NK-92 (cell line): ENCODE results near the gene FSTL3.
"Not testable (repeated sequence)": the region's sequence is repeated elsewhere in the genome, so short reads cannot be mapped to it uniquely, and the experiment has no call there.

ENCODE experiments used
- DNase-seq: peaks from one replicate; lab custom pipeline; 2025; ENCODE audit not compliant: unreplicated experiment; lab: John Stamatoyannopoulos, UW

The FSTL3 gene

GRCh38 chr19:681029-682019 lies 5.1 kb downstream of the FSTL3 start:
- DNase-seq: no peak

GRCh38 chr19:682678-683320 lies 6.6 kb downstream of the FSTL3 start:
- DNase-seq: no peak

- DNase-seq: no peak
These were observed 9.3 kb downstream of the FSTL3 start for GRCh38 chr19:685454-685931.

DNA sequence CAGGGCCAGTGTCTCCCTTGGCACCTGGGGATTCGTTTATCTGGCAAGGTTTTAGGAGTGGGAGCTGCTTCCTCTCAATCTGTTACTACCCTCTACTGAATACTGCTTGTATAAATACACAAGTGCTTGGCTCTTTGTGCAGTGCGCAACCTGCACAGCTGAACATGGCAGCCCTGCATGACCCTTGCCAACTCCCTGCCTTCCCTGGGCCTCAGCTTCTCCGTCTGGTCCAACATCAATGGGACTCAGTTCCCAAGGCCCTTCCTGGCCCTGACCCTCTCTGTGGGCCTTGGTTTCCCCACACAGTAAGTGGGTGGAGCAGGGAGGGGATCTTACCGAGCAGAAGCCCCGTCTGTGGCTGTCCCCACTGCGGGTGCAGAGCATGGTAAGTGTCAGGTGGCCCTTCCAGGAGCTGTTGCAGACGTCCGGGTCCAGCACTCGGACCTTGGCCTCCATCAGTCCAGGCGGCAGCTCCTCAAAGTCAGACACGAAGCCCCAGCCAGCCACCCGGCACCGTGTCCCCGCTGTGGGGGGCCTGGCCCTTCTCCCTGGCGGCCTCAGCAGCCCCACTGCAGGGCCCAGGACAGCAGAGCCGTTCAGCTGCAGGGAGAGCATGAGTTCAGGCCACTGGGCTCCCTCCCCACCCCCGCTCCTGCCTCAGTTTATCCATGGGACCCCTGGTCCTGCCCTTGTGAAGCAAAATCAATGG lies 10.6 kb downstream of the FSTL3 start:
- DNase-seq: no peak

DNA sequence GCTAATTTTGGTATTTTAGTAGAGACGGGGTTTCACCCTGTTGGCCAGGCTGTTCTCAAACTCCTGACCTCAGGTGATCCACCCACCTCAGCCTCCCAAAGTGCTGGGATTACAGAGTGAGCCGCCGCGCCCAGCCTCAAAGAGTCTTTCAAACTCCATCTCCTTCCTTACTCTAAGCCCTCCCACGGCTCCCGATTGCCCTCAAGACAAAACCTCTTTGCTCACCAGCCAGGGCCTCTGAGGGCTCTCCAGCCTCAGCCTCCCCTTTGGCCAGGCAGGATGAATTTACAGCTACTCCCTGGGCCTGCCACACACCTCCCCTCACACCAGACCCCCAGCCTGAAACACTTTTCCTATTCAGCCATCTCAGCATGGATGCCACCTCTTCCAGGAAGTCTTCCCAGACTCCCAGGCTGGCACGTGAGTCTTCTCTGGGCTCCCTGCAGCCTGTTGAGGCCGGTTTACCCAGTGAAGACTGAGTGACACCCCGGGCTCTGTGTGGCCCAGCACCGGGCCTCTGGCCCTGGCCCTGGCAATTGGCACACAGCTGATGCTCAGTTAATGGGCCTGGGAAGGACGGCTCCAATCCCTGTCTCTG lies 11.5 kb downstream of the FSTL3 start:
- no peak for DNase-seq

DNA sequence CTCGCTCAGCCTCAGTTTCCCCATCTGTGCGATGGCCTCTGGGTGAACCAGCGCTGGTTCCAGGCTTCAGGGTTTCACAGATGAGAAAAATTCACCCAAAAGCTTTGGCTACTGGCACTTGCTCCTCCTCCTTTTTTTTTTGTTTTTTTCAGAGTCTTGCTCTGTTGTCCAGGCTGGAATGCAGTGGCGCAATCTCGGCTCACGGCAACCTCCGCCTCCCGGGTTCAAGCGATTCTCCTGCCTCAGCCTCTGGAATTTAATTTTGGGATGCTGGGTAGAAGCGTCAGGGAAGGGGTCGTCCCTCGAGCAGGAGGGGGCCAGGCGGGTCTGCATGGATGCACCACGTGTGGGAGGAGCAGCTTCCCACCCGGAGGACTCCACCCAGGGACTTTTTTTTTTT lies 12.0 kb downstream of the FSTL3 start:
- DNase-seq: no peak

GRCh38 chr19:688992-689391 lies 12.8 kb downstream of the FSTL3 start:
- DNase-seq: no peak

DNA sequence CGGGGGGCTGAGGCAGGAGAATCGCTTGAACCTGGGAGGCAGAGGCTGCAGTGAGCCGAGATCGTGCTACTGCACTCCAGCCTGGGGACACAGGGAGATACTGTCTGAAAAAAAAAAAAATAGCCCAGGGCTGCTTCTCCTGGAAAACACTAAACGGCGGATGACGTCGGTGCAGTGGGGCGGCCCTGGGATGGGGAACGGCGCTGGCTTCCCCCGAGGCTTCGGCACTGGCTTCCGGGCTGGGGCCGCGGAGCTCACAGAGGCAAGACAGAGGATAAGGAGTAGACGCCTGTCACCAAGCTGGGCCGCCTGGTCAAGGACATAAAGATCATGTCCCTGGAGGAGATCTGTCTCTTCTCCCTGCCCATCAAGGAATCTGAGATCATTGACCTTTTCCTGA lies 14.0 kb downstream of the FSTL3 start:
- DNase-seq: no peak

- no peak for DNase-seq
These were observed 18.5 kb downstream of the FSTL3 start for GRCh38 chr19:694481-695351.

DNA sequence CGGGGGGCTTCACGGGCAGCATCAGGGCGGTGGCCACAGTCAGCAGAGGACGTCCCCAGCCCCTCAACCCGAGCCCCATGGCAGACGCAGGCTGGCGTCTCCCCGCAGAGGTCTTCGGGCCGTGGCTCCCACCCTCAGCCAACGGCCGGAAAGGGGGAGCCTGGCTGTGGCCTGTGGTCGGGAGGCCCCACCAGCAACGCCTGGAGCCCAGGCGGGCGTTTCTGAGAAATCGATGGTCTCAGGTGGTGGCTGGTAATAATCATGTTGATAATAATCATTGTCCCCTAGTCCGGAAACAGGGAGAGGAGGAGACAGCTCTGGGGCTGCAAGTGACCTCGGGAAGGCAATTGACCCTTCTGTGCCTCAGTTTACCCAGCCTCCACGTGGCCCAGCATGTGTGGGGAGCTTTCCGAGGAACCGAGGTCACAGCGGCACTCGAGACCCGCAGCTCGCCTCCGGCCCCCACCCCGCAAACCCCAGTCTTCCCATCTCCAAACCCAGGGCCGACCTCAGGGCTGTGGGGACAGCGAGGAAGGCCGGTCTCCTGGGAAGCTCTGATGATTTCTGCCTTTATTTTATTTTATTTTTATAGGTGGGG lies 19.3 kb downstream of the FSTL3 start, which contains the start of gene PRSS57:
Gene PRSS57 (minus strand): TSS at position 101 of the 598 bp plus-strand sequence. CDS start 22 bp downstream, at position 79.
- DNase-seq: no peak

- DNase-seq: not testable (repeated sequence)
These were observed 22.3 kb downstream of the FSTL3 start for GRCh38 chr19:698529-698928.

GRCh38 chr19:699885-700284 lies 23.7 kb downstream of the FSTL3 start:
- not testable (repeated sequence) for DNase-seq

DNA sequence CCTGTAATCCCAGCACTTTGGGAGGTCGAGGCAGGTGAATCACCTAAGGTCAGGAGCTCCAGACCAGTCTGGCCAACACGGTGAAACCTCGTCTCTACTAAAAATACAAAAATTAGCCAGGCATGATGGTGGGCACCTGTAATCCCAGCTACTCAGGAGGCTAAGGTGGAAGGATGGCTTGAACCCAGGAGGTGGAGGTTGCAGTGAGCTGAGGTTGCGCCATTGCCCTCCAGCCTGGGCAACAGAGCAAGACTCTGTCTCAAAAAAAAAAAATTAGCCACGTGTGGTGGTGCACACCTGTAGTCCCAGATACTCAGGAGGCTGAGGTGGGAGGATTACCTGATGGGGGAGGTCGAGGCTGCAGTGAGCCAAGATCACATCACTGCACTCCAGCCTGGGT lies 26.7 kb downstream of the FSTL3 start:
- DNase-seq: not testable (repeated sequence)

GRCh38 chr19:703329-703650 lies 27.1 kb downstream of the FSTL3 start:
- no peak for DNase-seq

- DNase-seq: no peak
These were observed 27.7 kb downstream of the FSTL3 start for GRCh38 chr19:703651-704446.

DNA sequence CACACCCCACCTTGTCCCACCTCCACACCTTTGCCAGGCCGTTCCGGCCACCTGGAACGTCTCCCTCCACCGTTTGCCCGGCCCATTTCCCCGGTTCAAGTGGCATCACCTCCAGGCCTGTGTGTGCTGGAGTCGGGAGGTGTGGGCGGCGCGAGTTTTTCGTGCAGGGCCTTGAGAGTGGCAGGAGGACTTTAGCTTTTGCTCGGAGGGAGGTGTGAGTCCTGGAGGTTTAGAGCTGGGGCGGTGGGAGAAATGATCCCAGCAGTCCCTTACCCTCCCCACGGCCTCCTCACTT lies 28.2 kb downstream of the FSTL3 start:
- DNase-seq: no peak

GRCh38 chr19:708154-709143 lies 32.3 kb downstream of the FSTL3 start, which contains the start of gene PALM:
Gene PALM, plus strand, starts transcription at chr19:708935. Its CDS starts 212 bp downstream, at chr19:709147.
- DNase-seq: no peak
